Measurements from ENCODE around the gene DPYD. TPM values are rescaled to one million over a fixed set of nuclear protein-coding genes. Genes with fewer than 3 reads are reported as not detected.

The DPYD gene
- total RNA-seq, 1 donor from 2014 or later, result 9.2 TPM

GRCh38 chr1:97778718-97779117, 142.1 kb downstream of the DPYD start:
- no peak overlapping the region for H3K27ac ChIP-seq (replicated peaks)
- intact Hi-C loops (cut with micrococcal nuclease), result no loop called here
- H3K4me3 ChIP-seq, result no peak overlapping the region

GRCh38 chr1:97770376-97770775, 150.5 kb downstream of the DPYD start:
- intact Hi-C loops (cut with micrococcal nuclease), result no loop called here
- no peak for DNase-seq

More at GRCh38 chr1:97778718-97779117, 142.1 kb downstream of the DPYD start:
- DNase-seq, result no peak
- Histone ChIP-seq H3K36me3 (no peaks in the 10 kb centered on the region), H3K27me3 (ENCODE audit: low read depth) (no peaks in the 10 kb centered on the region), H3K9me3 (replicated peaks) (peaks cover 7% of the 10 kb centered on the region), H3K4me1 (no peaks in the 10 kb centered on the region)
- TF ChIP-seq, protein P1, sequence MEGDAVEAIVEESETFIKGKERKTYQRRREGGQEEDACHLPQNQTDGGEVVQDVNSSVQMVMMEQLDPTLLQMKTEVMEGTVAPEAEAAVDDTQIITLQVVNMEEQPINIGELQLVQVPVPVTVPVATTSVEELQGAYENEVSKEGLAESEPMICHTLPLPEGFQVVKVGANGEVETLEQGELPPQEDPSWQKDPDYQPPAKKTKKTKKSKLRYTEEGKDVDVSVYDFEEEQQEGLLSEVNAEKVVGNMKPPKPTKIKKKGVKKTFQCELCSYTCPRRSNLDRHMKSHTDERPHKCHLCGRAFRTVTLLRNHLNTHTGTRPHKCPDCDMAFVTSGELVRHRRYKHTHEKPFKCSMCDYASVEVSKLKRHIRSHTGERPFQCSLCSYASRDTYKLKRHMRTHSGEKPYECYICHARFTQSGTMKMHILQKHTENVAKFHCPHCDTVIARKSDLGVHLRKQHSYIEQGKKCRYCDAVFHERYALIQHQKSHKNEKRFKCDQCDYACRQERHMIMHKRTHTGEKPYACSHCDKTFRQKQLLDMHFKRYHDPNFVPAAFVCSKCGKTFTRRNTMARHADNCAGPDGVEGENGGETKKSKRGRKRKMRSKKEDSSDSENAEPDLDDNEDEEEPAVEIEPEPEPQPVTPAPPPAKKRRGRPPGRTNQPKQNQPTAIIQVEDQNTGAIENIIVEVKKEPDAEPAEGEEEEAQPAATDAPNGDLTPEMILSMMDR (IDR thresholded peaks at IDR 0.05; ENCODE audit: borderline replicate concordance), result peak; percentile 17

GRCh38 chr1:97767381-97767780, 153.5 kb downstream of the DPYD start:
- H3K36me3 ChIP-seq, result no peaks in the 10 kb centered on the region
- no peak overlapping the region for H3K4me3 ChIP-seq
- no peak overlapping the region for H3K27ac ChIP-seq (replicated peaks)
- H3K27me3 ChIP-seq (ENCODE audit: low read depth), result no peaks in the 10 kb centered on the region
- H3K4me1 ChIP-seq, result peaks cover 10% of the 10 kb centered on the region
- TF ChIP-seq, protein P1 (IDR thresholded peaks at IDR 0.05; ENCODE audit: borderline replicate concordance), result no peak
- intact Hi-C loops (cut with micrococcal nuclease), result no loop called here
- no peaks in the 10 kb centered on the region for H3K9me3 ChIP-seq (replicated peaks)
- no peak for DNase-seq

More at GRCh38 chr1:97770376-97770775, 150.5 kb downstream of the DPYD start:
- Histone ChIP-seq H3K36me3 (no peaks in the 10 kb centered on the region), H3K4me1 (peaks cover 10% of the 10 kb centered on the region), H3K27me3 (ENCODE audit: low read depth) (no peaks in the 10 kb centered on the region), H3K9me3 (replicated peaks) (peaks cover 15% of the 10 kb centered on the region), H3K4me3 (no peak overlapping the region), H3K27ac (replicated peaks) (no peak overlapping the region)
- TF ChIP-seq, protein P1 (IDR thresholded peaks at IDR 0.05; ENCODE audit: borderline replicate concordance), result no peak

GRCh38 chr1:97764991-97765390, 155.8 kb downstream of the DPYD start:
- Histone ChIP-seq H3K4me1 (peaks cover 10% of the 10 kb centered on the region), H3K27ac (replicated peaks) (no peak overlapping the region), H3K36me3 (no peaks in the 10 kb centered on the region), H3K9me3 (replicated peaks) (peaks cover 10% of the 10 kb centered on the region), H3K27me3 (ENCODE audit: low read depth) (no peaks in the 10 kb centered on the region), H3K4me3 (no peak overlapping the region)
- intact Hi-C loops (cut with micrococcal nuclease), result no loop called here
- TF ChIP-seq, protein P1 (IDR thresholded peaks at IDR 0.05; ENCODE audit: borderline replicate concordance), result no peak
- no peak for DNase-seq

- Histone ChIP-seq H3K27me3 (ENCODE audit: low read depth) (no peaks in the 10 kb centered on the region), H3K36me3 (no peaks in the 10 kb centered on the region), H3K4me3 (no peak overlapping the region), H3K9me3 (replicated peaks) (peaks cover 10% of the 10 kb centered on the region), H3K27ac (replicated peaks) (no peak overlapping the region), H3K4me1 (peaks cover 21% of the 10 kb centered on the region)
- no peak for DNase-seq
- intact Hi-C loops (cut with micrococcal nuclease), result no loop called here
- TF ChIP-seq, protein P1 (IDR thresholded peaks at IDR 0.05; ENCODE audit: borderline replicate concordance), result no peak
These were observed 159.2 kb downstream of the DPYD start for GRCh38 chr1:97761637-97762036.
